ENCODE measurements around the gene S100A7A.

The S100A7A gene

DNA sequence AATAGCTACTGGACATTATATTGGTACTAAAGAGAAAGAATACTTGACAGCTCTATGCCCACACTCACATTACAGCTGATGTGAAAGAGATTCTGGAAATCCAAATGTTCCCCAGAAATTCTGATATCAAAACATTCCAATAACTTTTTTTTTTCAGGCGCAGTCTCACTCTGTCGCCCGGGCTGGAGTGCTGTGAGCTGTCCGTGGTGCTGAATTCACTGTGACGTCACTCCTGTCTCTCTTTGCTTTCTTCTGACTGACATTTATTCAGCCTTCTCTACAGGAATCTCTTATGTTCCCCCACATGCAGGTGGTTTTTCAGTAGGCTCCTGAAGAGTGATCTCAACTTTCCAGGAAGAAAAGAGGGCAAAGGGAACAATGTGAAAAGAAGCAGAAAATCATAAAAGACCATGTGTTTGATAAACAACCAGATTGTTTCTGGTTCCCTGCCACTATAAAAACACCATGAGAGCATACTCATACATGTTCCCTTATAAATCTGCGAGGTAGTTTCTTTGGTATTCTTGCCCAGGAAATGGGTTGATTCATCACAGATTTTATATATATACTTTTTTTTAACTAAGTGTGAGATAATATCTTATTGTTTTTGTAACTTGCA, 6.2 kb downstream of the S100A7A start:
- DNase-seq (ENCODE audit: low read depth) = peak; percentile 73

DNA sequence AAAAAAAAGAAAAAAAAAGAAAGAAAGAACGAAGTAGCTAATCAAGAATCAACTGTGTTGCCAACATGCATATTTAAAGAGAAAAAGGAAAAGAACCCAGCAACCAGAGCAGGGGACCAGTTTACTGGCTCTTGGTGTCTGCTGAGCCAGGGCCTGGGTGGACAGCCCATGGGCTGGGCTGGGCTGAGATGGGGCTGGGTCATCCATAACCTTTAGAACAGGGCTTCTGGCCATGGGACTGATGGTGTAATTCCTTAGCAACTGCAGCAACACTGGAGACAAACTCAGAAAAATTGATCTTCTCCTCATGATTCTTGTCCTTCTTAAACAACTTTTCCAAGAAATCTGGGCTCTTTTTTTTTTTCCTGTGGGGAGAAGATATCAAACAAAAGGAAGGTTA, 10.5 kb downstream of the S100A7A start:
- no peak for DNase-seq (ENCODE audit: low read depth)

DNA sequence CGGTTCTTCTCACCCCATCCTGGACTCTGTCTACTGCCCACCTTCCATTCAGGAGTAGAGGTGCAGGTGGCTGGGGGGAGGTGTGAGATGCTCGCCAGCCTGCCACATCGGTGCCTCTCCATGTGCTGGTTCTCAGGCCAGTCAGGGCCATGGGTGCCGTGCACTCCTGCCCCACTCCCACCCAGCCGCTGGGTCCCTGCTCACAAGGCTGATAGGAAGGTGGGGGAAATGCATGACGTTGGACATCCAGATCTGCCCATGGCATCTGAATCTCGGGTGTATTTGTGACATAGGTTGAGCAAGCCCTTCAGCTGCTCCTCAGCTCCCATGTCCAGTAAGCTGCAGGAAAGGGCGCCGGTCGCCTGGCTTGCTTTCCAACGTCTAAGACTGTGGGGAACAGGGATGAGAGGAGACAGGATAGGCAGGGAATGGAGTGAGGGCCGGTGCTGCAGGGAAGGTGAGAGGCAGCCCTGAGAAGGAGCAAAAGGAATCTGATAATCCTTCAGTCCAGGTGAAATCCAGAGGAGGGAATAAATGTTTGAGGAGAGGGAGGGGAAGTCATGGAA, 11.8 kb downstream of the S100A7A start:
- no peak for DNase-seq (ENCODE audit: low read depth)

DNA sequence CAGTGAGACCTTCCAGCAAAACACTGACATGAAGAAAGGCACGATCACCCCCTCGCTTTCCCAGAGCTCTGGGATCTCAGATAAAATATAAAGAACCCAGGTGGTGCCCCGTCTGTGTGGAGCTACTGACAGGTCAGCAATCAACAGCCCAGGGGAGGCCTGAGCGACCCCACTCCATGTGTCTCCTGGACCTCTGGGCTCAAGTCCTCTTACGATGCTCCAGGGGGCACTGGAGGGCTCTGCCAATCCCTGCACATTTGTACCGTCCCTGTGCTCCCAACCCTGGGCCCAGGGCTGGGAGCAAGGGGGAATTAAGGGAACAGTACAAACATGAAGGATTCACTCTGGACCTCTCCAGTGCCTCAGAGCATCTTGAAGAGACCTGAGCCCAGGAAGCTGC, 12.5 kb downstream of the S100A7A start:
- no peak for DNase-seq (ENCODE audit: low read depth)

DNA sequence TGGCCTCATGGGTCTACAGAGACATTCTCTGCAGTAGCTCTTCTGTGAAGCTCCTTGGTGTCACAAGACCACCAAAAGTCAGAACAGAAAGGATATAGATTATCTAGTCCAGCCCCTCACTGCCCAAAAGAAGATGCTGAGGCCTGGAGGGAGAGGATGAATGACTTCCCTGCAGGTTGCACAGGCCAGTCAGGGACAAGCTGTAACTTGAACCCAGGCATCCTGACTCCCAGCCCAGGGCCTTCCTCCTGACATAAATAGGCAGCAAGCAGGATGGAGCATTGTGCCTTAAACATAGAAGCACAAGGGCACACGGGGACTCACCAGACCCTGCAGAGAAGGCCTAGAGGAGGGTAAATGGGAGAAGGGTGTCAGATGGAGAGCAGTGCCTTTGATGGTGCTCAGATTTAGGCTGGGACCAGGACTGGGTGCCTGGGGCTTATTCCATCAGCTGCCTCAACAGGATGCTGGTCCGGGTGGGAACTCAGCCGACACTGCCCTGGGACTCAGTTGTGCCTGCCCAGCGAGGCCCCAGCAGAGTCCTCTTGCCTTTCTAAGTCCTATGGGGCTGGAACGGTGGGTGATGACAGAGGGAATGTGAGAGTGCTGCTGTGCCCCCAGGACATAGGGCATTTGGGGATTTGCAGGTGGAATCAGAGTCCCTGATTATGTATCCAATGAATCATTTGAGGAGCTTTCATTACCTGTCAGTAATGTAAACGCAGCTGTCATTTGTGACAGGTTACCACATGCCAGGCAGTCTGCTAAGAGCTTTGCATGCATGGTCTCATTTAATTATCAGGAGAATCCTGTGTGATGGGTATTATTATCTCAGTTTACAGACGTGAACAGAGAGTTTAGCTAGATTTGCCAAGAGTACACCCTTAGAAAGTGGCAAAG, 13.2 kb downstream of the S100A7A start:
- no peak for DNase-seq (ENCODE audit: low read depth)

DNA sequence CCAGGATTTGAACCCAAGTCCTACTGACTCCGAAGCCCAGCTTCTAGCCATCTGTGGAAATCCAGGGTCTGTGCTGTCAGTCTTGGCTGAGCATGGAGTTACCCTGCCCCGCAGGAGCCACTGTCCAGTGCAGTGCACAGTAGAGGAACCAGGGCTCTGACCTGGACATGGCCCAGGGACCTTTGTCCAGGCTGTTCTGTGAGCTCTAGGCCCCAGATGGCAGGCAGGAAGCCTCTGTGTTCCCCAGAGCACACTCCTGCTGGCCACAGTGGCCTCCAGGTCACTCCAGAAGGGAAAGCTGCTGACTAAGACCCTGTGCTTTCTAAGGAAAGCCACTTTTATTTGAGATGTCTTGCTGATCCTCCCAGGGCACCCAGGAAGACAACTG, 13.8 kb downstream of the S100A7A start:
- no peak for DNase-seq (ENCODE audit: low read depth)

DNA sequence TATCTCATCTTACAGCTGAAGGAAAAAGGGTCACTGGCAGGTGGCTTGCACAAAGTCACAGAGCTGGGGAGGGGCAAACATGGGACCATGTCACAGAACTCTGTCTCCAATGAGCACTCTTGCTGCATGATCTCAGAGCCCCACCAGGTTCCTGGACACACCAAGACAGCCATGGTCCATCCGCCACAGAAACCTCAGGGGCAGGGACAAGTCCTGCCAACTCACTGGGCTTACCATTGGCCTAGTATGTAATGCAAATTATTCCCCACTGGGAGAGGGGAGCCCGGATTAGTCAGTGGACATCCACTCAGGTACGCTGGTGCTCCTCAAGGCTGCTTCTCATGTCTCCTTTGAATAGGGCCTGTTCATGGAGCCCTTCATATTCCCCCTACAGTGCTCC, 14.2 kb downstream of the S100A7A start:
- no peak for DNase-seq (ENCODE audit: low read depth)

DNA sequence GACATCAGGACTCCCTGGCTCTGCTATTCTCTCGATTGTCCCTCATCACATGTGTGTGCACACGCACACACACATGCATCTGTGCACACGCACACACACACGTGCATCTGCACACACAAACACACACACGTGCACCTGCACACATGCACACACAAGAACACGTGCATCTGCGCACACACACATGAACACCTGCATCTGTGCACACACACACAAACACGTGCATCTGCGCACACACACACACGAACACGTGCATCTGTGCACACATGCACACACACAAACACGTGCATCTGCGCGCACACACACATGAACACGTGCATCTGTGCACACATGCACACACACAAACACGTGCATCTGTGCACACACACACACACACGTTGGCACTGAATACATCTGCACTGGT, 14.7 kb downstream of the S100A7A start:
- no peak for DNase-seq (ENCODE audit: low read depth)

DNA sequence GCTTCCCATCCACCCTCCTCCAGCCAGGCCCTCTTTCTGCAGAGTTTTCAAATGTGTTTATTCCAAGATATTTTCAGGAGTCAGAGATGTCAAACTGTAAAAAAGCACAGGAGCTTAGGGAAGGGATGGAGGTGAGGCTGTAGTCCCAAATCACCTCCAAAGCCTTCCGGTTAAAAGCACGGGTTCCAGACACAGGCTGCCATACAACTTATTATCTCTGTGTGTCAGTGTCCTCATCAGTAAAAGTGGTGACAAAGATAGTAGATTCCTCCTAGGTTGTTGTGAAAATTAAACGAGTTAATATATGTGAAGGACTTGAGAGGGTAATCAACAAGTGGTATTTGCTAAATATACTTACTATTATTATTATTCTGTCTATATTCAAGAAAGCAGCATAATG, 15.1 kb downstream of the S100A7A start:
- DNase-seq (ENCODE audit: low read depth) = no peak

DNA sequence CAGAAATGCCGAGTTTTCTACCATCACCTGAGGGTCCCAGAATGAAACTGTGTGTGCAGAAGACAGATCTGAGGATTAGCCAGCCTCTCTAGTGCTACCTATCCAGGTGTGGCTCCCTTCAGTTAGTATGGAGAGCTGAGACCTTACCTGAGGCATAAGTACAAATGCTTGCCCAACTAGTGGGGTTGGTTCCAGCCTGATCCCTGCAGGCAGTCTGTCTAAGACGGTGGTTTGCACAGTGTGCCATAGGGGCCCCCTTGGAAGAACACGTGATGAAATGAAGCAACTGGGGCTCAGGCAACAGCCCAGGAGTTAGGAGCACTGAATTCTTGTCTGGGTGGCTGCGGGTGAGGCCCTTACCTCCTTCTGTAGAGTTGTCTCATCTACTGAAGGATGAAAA, 15.6 kb downstream of the S100A7A start:
- no peak for DNase-seq (ENCODE audit: low read depth)

DNA sequence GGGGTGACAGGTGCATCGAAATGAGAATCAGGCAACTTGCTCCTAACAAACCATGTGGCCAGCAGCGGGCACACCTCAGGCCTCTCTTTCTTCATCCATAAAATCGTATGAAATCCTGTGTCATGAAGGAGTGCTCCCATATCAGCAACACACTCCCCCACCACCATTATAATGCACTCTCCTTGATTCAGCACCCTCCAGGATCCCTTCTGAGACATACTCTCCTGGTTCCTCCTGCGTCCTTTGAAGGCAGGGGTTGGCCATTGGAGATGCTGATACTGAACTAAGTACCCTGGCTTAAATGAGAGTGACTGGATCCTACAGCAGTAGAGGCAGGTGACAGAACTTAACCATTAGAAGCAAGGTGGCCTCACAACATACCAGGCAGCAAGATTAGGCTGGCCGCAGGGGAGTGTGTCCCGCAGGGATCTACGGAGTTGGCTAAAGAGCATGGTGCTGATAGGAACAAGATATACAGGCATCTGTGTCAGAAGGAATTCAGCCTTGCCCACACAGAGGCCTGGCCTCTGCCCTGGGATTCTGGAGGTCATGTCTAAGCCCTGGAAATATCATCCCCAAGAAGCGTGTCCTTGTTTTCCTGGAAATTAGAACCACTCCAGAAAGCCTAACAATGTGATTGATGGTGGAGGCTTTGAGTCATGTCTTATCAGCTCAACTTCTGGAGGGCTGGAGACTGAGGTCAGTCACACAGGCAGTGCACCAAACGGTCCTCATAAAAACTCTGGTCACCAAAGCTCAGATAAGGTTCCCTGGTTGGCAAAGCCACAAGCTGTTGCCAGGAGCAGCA, 16.8 kb downstream of the S100A7A start:
- no peak for DNase-seq (ENCODE audit: low read depth)

DNA sequence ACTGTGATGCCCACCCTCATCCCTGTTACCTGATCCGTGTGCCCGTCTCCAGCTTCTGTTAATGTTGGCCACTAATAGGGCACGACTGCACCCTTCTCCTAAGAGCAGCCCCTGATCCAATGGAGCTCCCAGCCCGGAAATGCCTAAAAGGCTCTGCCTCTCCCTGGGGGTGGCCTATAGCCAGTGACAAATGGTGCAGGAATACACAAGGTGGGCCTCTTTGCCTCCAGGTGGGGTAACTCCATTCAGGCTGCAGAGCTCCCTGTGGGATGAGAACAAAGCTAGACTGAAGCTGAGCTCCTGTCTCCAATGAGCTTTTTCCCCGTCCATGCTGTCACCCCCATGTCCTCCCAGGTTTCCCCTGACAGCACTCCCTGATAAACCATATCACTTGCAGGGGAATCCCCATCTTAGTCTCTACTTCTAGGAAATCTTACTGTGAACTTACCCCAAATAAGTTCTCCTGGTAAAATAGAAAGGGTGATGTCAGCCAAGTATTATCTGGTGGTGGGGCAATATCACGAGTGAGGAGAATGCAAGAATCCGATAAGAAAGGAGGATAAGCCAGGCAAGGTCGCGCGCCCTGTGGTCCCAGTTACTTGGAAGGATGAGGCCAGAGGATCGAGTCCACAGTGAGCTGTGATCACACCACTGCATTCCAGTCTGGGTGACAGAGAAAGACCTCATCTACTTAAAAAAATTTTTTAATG, 18.6 kb downstream of the S100A7A start:
- no peak for DNase-seq (ENCODE audit: low read depth)

DNA sequence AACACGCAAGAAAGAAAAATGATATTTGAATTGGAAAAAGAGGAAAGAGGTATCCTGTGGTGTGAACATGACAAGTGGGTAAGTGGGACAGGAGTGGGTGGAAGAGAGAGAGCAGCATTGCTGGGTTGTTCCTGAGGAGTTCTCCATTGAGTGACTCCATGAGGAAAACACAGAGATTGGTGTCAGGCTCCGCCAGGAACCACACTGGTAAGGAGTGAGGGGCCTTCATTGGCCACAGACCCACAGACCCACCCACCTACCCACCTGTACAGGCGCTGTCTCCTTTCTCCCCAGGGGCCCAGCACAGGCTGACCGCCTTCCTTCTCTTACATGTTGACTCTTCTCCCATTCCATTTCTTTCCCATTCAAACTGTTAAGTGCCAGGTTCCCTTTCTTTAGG, 20.9 kb downstream of the S100A7A start:
- no peak for DNase-seq (ENCODE audit: low read depth)

DNA sequence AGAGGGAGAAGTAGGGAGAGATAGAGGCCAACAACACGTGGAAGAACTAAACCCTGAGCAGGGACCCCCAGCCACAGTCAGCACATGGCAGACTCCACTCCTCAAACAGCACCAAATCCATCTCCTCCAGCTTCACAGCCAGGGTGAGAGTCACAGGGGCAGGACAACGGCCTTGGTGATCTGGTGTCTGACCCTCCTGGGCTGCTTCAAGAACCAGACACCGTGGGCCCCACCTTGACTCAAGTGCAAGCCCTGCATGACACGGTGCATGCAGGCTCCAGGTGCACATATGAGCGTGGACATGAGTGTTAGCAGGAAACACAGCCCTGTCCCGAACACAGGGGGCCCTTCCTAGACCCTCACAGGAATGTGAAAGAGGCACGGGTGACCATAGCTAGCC, 22.3 kb downstream of the S100A7A start:
- no peak for DNase-seq (ENCODE audit: low read depth)

DNA sequence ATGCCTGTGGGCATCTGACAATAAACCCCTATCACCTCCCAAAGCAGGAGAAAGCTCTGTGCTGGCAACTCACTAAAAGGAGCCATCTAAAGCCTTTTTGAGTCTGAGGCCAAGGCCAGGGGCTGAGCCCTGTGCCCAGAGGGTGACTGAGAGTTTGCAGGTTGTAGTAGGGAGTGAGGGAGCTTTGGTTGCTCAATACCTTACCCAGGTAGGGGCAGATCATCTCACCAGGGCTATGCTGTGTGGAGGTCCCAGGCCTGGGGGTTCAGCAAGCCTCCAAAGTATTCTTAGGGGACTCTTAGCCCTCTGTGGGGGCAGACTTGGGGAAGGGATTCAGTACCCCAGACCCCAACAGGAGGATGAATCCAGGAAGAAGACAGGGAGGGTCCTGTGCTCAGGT, 23.0 kb downstream of the S100A7A start:
- DNase-seq (ENCODE audit: low read depth) = no peak

DNA sequence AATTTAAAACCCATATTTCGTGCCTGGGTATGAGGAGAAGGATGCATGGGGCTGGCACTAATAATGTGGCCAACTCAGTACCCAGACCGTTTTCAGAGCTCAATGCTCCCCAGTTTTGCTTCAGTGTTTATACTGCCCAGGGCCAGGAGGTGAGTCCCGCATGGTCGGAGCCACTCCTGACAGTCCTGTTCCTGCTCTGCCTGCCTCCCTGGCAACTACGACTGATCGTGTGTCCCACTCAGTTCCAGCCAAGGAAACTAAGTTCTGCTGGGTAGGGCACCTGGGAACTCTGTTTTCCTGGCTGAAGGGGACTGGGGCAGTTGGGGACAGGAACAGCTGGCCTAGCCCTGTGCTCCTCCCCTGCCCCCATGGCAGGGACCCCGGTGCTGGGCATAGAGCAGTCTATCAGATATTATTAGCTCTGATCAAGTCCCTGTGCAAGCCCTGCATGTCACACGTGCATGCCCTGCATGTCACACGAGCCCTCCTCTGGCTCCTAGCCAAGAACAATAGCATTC, 25.0 kb downstream of the S100A7A start:
- no peak for DNase-seq (ENCODE audit: low read depth)

DNA sequence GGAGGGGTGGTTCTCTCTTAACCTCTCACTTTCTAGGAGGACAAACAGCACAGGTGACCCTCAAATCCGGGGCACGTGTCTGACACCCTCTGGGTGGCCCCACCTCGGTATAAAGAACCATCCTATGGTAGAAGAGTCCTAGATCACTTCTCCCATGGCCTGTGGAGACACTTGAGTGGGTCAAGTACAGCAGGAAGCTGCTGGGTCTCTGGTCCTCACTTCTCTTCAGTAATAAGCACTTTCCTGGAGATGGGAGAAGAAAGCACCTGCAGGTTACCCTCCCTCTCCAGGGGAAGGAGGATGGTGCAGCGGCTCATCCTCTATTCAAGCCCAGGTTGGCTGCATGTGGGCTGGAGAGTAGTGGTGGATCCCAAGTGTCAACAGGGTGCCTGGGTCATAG, 27.2 kb downstream of the S100A7A start:
- DNase-seq (ENCODE audit: low read depth) = no peak

DNA sequence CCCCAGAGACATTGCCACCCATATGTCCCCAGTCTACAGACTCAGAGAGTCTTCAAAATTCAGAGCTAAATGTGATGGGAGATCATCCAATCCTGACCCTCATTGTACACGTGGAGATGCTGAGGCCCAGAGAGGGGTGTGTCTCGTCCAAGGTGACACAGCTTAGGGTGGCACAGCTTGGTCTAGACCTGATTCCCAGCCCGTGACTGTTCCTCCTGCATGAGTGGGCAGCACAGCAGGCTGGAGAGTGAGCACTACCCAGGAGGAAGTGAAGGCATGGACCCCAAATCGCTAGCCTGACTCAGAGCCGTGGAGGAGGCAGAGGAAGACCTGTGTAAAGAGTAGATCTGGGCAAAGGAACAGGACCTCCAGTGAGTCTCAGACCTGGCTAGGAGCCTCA, 27.8 kb downstream of the S100A7A start:
- DNase-seq (ENCODE audit: low read depth) = no peak

DNA sequence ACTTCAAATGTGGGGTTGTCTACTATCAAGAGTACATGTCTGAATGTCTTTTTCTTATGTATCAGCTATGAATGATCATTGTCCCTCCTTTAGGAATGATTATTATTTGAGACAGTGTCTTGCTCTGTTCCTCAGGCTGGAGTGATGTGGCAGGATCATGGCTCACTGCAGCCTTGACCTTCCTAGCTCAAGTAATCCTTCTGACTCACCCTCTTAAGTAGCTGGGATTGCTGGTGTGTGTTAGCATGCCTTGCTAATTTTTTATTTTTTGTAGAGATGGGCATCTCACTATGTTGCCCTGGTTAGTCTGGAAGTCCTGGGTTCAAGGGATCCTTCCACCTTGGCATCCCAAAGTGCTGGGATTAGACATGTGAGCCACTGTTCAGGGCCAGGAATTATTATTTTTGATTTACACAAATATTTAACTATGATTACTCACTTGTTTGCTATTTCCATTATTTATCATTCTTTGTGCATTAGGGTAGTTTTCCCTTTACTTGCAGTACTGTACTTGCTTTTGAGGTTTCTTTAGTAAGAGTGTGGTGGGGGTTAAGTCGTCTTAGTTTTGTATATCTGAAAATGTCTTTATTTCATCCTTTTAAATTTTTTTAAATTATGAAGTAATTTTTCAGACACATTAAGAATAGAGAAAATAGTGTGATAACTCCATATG, 31.3 kb downstream of the S100A7A start:
- peak; percentile 62 for DNase-seq (ENCODE audit: low read depth)

DNA sequence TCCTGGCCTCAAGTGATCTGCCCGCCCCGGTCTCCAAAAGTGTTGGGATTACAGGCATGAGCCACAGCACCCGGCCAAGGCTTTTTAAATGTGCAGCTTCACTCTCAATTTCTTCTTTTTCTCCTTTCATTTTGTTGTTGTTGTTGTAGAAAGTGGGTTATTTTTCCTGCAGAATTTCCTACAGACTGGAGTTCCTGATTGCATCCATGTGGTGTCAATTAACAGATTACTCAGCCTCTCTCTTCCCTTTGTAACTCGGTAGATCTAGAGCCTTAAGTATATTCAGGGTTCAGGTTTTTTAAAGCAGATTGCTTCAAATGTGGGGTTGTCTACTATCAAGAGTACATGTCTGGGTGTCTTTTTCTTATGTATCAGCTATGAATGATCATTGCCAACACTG, 32.5 kb downstream of the S100A7A start:
- peak; percentile 3 for DNase-seq (ENCODE audit: low read depth)

DNA sequence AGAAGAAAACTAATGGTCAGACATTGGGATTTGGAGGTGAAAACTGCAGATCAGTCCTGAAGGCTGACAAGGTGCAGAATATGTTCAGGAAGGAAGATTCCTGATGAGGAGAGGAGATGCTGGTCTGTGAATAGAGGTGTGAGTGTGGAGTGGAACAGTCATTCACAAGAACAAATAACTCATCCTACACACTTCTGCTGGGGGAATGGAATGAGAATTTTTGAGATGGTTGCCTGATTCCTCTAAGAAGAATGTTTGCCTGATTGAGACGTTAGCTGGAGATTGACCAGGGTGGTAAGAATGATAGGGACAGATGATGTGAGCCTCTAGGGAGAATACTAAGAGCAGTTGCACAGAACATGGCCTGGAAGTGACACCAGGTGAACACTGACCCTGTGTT, 40.1 kb downstream of the S100A7A start:
- no peak for DNase-seq (ENCODE audit: low read depth)

Data from EH (cell line).